Subcutaneous adipose tissue (tissue), 4 donors: Measurements from ENCODE around the gene LILRB3. TPM values are rescaled to one million over a fixed set of nuclear protein-coding genes. Genes with fewer than 3 reads are reported as not detected.

Experiments
- total RNA-seq, 4 donors: library from RNA; depleted of rRNA; stranded (reverse); fragments of >200 nt; gene quantifications; one replicate each; pipeline ENCODE4 v1.1.0, GENCODE V29; 2016
- TF ChIP-seq, protein P1 (sequence below): fragments of 450-650 bp; IDR thresholded peaks from one replicate; pipeline ENCODE4 v1.5.1; 2016; ENCODE audit warnings: low read depth, mild to moderate bottlenecking, control low read depth, antibody characterized with exemption, moderate library complexity

The LILRB3 gene
- total RNA-seq, 4 donors from 2014 or later = 16.0 to 156 (median 43.1) TPM

DNA sequence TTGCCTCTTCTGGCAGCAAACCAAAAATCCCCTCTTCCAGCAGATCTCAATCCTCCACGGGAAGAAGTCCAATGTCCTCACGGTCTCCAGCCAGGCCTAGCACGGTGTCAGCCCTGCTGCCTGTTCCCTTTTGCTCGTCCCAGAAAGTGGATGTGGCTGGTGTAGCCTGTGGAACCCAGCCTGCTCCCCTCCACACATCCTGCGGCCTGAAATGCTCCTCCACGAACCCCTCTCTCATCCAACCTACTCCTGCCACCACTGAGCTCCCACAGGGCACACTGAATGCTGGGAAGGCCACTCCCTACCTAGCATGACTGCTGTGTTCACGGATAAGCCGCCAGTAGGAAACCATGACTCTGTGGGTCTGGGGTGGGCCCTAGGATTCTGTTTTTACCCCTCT, 36.5 kb downstream of the LILRB3 start:
- TF ChIP-seq, protein P1, sequence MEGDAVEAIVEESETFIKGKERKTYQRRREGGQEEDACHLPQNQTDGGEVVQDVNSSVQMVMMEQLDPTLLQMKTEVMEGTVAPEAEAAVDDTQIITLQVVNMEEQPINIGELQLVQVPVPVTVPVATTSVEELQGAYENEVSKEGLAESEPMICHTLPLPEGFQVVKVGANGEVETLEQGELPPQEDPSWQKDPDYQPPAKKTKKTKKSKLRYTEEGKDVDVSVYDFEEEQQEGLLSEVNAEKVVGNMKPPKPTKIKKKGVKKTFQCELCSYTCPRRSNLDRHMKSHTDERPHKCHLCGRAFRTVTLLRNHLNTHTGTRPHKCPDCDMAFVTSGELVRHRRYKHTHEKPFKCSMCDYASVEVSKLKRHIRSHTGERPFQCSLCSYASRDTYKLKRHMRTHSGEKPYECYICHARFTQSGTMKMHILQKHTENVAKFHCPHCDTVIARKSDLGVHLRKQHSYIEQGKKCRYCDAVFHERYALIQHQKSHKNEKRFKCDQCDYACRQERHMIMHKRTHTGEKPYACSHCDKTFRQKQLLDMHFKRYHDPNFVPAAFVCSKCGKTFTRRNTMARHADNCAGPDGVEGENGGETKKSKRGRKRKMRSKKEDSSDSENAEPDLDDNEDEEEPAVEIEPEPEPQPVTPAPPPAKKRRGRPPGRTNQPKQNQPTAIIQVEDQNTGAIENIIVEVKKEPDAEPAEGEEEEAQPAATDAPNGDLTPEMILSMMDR = no peak

DNA sequence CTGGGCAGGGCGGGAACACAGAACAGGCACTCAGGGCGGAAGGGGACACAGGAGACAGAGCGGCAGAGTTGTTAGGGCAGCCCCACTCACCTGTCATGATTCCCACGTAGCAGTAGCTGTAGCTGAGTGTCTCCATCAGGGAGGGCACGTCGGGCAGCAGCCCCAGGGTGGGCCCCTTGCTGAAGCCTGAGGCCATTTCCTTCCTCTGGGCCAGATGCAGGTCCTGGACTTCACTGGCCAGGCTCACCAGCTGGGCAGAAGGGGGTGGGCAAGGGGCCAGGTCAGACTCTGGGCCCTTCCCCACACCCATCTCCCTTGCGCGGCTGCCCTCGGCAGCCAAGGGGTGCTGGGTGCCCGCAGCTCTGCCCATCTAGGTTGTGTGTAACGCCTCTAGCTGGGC, 39.4 kb downstream of the LILRB3 start:
- TF ChIP-seq, protein P1 = no peak

DNA sequence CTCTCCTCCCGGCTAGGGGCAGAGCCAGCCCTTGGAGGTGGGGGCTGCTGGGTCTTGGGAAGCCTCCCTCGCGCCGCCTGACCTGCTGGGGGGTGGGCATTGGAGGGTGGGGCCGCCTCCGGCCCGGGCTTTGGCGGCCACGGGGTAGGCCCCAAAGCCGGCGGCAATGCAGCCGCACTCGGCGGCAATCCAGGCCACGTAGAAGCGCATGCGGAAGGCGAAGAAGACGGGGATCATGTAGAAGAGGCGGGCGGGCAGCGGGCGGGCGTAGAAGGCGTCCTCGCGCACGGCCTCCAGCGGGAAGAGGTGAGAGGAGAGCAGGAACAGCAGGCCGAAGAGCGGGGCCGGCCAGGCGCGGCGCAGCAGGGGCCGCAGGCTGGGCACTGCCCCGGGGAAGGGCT, 42.1 kb downstream of the LILRB3 start:
- TF ChIP-seq, protein P1 = no peak

DNA sequence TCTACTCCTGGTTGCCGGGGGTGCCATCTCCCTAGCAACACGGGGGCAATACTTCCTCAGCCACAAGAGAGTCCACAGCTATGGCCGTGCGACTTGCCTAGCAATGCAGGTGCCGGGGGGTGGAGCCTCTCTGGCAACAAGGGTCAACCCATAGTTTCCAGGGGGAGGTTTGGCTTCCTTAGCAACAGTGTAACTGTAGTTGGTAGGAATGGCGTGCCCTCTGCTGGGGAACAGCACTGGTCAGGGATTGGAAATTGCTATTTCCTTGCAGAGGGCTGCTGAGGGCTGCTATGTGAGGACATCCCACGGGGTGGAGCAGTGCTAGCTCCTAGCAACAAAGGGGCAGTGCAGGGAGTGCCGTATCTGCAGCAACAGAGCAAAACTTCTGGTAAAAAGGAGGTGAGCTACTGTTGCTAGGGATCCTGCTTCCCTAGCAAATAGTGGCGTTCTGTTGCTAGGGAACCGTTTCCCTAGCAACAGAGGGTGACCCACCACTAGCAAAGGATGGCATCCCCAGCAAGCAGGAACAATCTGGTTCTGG, 42.8 kb downstream of the LILRB3 start:
- TF ChIP-seq, protein P1 = no peak

DNA sequence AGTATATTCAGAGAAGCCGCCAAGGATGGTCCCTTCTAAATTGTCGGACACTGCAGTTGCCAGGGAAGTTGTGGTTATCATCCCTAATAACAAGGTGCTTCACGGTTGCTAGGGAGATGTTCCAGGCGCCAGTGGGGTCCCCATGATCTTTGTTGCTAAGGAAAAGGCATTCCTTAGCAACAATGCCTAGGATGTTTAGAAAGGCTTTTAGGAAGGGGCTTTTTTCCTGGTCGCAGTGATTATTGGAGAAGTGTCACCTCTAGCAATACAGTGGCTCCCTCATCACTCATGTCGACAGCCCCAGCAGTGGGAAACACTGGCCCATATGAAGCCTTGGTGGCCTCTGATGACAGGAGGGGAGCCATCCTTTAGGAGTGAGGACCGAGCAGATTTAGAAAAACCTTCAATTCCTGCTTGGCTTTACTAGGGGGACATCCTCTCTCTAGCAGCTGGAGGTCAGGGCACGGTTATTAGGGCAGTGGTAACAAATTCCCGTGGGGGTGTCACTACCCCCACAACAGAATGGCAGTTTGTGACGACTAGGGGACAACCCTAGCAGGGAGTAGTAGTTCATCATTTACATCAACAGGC, 43.5 kb downstream of the LILRB3 start:
- TF ChIP-seq, protein P1 = no peak

DNA sequence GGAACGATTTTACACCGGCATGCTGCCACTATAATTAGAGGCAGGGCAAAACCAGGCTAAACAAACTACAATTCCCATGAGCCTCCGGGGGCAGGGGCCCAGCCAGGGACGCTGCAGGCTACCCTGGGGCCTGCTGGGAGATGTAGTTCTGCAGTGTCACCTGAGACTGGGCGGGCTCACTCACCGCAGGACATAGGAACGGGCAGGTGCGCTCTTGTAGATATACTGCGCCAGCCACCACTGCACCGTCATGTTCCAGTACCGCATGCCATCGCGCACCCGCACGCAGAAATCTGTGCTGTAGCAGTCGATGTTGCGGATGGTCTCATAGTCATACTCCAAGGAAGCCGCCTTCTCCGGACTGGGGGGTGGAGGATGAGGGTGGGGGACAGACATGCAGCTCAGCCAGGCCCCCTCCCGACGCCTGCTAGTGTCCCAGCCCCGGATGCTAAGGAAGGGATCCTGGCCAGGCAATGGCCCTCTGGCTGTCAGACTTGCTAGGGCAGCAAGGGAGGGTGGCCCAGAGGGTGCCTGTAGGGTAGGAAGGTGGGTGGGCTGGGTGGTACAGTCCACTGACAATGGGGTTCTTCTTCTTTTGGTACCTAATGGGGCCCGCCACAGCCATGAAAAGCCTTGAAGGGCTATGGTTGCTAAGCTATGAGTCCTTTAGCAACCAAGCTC, 44.1 kb downstream of the LILRB3 start:
- TF ChIP-seq, protein P1 = no peak

DNA sequence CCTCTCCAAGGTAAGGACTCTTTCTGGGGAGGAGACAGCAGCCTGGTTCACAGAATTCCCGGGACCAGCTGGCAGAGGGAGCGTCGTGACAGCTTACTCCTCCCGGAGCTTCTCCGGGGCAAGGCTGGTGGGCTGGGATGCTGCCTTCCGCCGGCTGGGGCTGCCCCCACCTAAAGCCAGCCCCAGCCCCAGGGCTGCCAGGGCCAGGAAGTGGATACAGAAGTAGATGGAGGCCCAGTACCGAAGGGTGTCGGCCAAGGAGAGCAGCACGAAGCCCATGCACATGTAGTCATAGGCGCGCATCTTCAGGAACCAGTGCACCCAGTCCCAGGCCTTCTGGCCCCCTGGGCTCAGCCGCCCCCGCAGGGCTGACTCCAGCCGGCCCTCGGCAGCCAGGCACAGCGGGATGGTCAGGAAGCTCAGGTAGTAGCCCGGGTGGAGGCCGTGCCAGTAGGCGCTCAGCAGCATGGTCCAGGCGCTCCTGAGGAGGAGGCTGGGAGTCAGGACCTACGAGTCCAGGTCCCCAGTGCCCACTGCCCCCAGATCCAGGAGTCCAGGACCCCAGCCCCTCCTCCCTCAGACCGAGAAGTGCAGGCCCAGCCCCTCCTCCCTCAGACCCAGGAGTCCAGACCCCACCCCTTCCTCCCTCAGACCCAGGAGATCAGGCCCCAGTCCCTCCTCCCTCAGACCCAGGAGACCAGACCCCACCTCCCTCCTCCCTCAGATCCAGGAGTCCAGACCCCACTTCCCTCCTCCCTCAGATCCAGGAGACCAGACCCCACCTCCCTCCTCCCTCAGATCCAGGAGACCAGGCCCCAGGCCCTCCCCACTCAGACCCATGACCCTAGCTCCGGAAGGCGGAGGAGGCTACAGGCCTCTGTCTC, 48.6 kb downstream of the LILRB3 start:
- TF ChIP-seq, protein P1 = no peak
